Tibial nerve (tissue), 4 donors: Measurements from ENCODE around the gene SCAF4. TPM values are rescaled to one million over a fixed set of nuclear protein-coding genes. Genes with fewer than 3 reads are reported as not detected.

Experiments
- DNase-seq, 2 donors: peaks; one replicate each; pipeline ENCODE4 v3.0.0-alpha.2; 2019; ENCODE audit warnings: low spot score in 2 of 2
- H3K27ac ChIP-seq, 4 donors: fragments of 200-600 bp; sonication (generic) in 3 of 4; one replicate each; pipeline ENCODE4 v1.5.1; 2017 to 2019; ENCODE audit warnings: mild to moderate bottlenecking in 1 of 4
- H3K27me3 ChIP-seq, 2 donors: fragments of 200-600 bp; sonication (generic) in 1 of 2; one replicate each; pipeline versions ENCODE4 v1.5.1 to v1.6.0; 2017 to 2019
- H3K36me3 ChIP-seq, 3 donors: fragments of 200-600 bp; sonication (generic); one replicate each; pipeline ENCODE4 v1.5.1; 2018 to 2019
- H3K4me1 ChIP-seq, 4 donors: fragments of 200-600 bp; sonication (generic) in 3 of 4; one replicate each; pipeline ENCODE4 v1.5.1; 2017 to 2019
- H3K4me3 ChIP-seq, 4 donors: fragments of 200-600 bp; sonication (generic) in 3 of 4; one replicate each; pipeline ENCODE4 v1.5.1; 2017 to 2019; ENCODE audit warnings: mild to moderate bottlenecking in 1 of 4, moderate library complexity in 1 of 4
- H3K9me3 ChIP-seq, 4 donors: fragments of 200-600 bp; sonication (generic) in 3 of 4; one replicate each; pipeline ENCODE4 v1.5.1; 2017 to 2019
- CTCF ChIP-seq, 5 experiments: fragments of 200-600 bp in 3 of 5; fragments of 450-650 bp in 2 of 5; sonication (generic) in 3 of 5; IDR thresholded peaks; one replicate each; pipeline ENCODE4 v1.5.1; 2016 to 2019; ENCODE audit warnings: antibody characterized with exemption in 5 of 5, mild to moderate bottlenecking in 3 of 5, moderate library complexity in 2 of 5
- EP300 ChIP-seq, 2 donors: sonication (generic); formaldehyde crosslinking; IDR thresholded peaks; one replicate each; pipeline ENCODE4 v1.6.1; 2017; ENCODE audit warnings: antibody characterized with exemption in 2 of 2, mild to moderate bottlenecking in 1 of 2
- POLR2A ChIP-seq, 2 donors: fragments of 450-650 bp; IDR thresholded peaks; one replicate each; pipeline ENCODE4 v1.6.1; 2017; ENCODE audit warnings: antibody characterized with exemption in 2 of 2, mild to moderate bottlenecking in 2 of 2, moderate library complexity in 2 of 2
- WGBS, 2 donors: methylation state at CpG; one replicate each; pipeline ENCODE4 v1.1.5; 2018; 5-methylcytosine and 5-hydroxymethylcytosine counted together
- total RNA-seq, 4 donors: library from RNA; depleted of rRNA; stranded (reverse); fragments of >200 nt; gene quantifications; one replicate each; pipeline ENCODE4 v1.1.0, GENCODE V29; 2016

The SCAF4 gene
- total RNA-seq, 4 donors from 2014 or later = 13.2 to 23.2 (median 17.6) TPM

- no peak for DNase-seq
- peaks cover 0 to 73% (median 0%) of the 10 kb centered on the region in 3 donors for H3K36me3 ChIP-seq
- H3K4me3 ChIP-seq = no peak overlapping the region
- no peaks in the 10 kb centered on the region for H3K9me3 ChIP-seq
- H3K27ac ChIP-seq = no peak overlapping the region
- no peaks in the 10 kb centered on the region for H3K4me1 ChIP-seq
- no peaks in the 10 kb centered on the region for H3K27me3 ChIP-seq
- TF ChIP-seq POLR2A (IDR thresholded peaks at IDR 0.05) (no peak), CTCF (IDR thresholded peaks at IDR 0.05) (no peak), EP300 (IDR thresholded peaks at IDR 0.05) (no peak)
- WGBS, 2 donors = 83 to 84% methylated on average over 5 of the region's 5 CpGs
Observed at GRCh38 chr21:31683029-31683428, 48.9 kb downstream of the SCAF4 start.

- Histone ChIP-seq H3K9me3 (no peaks in the 10 kb centered on the region), H3K27me3 (no peaks in the 10 kb centered on the region), H3K4me3 (no peak overlapping the region), H3K4me1 (no peaks in the 10 kb centered on the region), H3K27ac (no peak overlapping the region), H3K36me3 (peaks cover 0 to 69% (median 0%) of the 10 kb centered on the region in 3 donors)
- TF ChIP-seq EP300 (IDR thresholded peaks at IDR 0.05) (no peak), CTCF (IDR thresholded peaks at IDR 0.05) (no peak), POLR2A (IDR thresholded peaks at IDR 0.05) (no peak)
- DNase-seq = no peak
Observed at GRCh38 chr21:31682620-31683019, 49.3 kb downstream of the SCAF4 start.

- H3K27me3 ChIP-seq = no peaks in the 10 kb centered on the region
- no peak for DNase-seq
- TF ChIP-seq CTCF (IDR thresholded peaks at IDR 0.05) = no peak
- TF ChIP-seq POLR2A (IDR thresholded peaks at IDR 0.05) = no peak
- no peak for TF ChIP-seq EP300 (IDR thresholded peaks at IDR 0.05)
Observed at GRCh38 chr21:31678478-31678877, 53.4 kb downstream of the SCAF4 start.

GRCh38 chr21:31677047-31677446 lies 54.9 kb downstream of the SCAF4 start:
- WGBS, 2 donors = 94% methylated on average over 3 of the region's 3 CpGs
- TF ChIP-seq POLR2A (IDR thresholded peaks at IDR 0.05) (no peak), CTCF (IDR thresholded peaks at IDR 0.05) (no peak), EP300 (IDR thresholded peaks at IDR 0.05) (no peak)
- no peaks in the 10 kb centered on the region for H3K27me3 ChIP-seq
- no peak overlapping the region for H3K4me3 ChIP-seq
- H3K9me3 ChIP-seq = no peaks in the 10 kb centered on the region
- DNase-seq = no peak
- peaks cover 0 to 23% (median 0%) of the 10 kb centered on the region in 3 donors for H3K36me3 ChIP-seq
- H3K27ac ChIP-seq = no peak overlapping the region
- no peaks in the 10 kb centered on the region for H3K4me1 ChIP-seq

More at GRCh38 chr21:31678478-31678877, 53.4 kb downstream of the SCAF4 start:
- no peaks in the 10 kb centered on the region for H3K9me3 ChIP-seq
- no peak overlapping the region for H3K27ac ChIP-seq
- H3K4me3 ChIP-seq = no peak overlapping the region
- H3K36me3 ChIP-seq = peaks cover 0 to 34% (median 0%) of the 10 kb centered on the region in 3 donors
- no peaks in the 10 kb centered on the region for H3K4me1 ChIP-seq
- 87 to 90% methylated on average over 2 of the region's 2 CpGs for WGBS, 2 donors

GRCh38 chr21:31675960-31676359 lies 56.0 kb downstream of the SCAF4 start:
- H3K27ac ChIP-seq = no peak overlapping the region
- H3K27me3 ChIP-seq = no peaks in the 10 kb centered on the region
- TF ChIP-seq CTCF (IDR thresholded peaks at IDR 0.05) (no peak), POLR2A (IDR thresholded peaks at IDR 0.05) (no peak), EP300 (IDR thresholded peaks at IDR 0.05) (no peak)
- WGBS, 2 donors = 84 to 93% methylated on average over 2 of the region's 2 CpGs
- peaks cover 0 to 30% (median 0%) of the 10 kb centered on the region in 3 donors for H3K36me3 ChIP-seq
- DNase-seq = no peak
- no peaks in the 10 kb centered on the region for H3K9me3 ChIP-seq
- H3K4me1 ChIP-seq = no peaks in the 10 kb centered on the region
- no peak overlapping the region for H3K4me3 ChIP-seq
